Activated CD4-positive, CD25-positive, alpha-beta regulatory T cell (primary cell): ENCODE measurements around the gene APC.
"Not testable (repeated sequence)": the region's sequence is repeated elsewhere in the genome, so short reads cannot be mapped to it uniquely, and the experiment has no call there.

Experiments
- DNase-seq, 4 experiments: peaks; one replicate each; lab custom pipeline; 2025; lab: John Stamatoyannopoulos, UW

Gene APC

DNA sequence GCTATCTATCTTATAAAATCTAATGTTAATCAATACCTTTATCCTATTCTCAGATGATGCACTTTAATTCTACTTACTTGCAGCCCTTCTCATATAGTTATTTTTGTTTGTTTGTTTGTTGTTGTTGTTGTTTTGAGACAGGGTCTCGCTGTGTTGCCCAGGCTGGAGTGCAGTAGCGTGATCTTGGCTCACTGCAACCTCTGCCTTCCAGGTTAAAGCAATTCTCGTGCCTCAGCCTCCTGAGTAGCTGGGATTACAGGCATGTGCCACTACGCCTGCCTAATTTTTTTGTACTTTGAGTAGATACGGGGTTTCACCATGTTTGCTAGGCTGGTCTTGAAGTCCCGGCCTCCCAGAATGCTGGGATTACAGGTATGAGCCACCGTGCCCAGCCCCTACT, 20.8 kb upstream of the APC start:
- DNase-seq = not testable (repeated sequence)

- DNase-seq = no peak
Measured at GRCh38 chr5:112717506-112718082, 20.1 kb upstream of the APC start.

GRCh38 chr5:112718344-112718743, 19.3 kb upstream of the APC start:
- DNase-seq = no peak

- no peak for DNase-seq
Measured at GRCh38 chr5:112720576-112720975, 17.1 kb upstream of the APC start.

DNA sequence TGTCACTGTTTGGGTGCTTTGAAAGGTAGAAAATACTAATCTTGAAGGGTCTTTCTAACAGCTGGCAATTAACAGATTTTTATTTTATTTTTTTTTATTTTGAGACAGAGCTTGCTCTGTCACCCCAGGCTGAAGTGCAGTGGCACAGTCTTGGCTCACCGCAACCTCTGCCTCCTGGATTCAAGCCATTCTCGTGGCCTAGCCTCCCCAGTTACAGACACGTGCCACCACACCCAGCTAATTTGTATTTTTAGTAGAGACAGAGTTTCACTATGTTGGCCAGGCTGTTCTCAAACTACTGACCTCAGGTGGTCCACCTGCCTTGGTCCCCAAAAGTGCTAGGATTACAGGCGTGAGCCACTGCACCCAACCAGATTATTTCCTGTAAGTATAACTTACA, 12.8 kb upstream of the APC start:
- DNase-seq = no peak

- no peak for DNase-seq
Measured at GRCh38 chr5:112729630-112730029, 8.1 kb upstream of the APC start.

GRCh38 chr5:112732131-112732530, 5.6 kb upstream of the APC start:
- DNase-seq = no peak

DNA sequence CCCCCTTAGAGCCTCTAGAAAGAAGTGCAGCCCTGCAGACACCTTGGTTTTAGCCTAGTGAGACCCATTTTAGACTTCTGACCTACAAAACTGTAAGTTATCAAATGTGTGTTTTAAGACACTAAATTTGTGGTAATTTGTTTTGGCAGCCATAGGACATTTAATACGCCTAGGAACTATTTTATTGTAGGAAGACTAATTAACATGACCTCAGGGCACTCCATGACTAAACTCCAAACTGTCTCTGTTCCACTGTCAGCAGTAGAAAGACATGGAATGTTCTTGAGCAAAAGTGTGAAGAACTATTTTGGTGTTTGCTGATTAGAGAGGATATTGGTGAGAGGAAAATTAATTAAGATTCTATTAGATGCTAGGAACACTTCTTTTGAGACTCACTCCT, 4.1 kb upstream of the APC start:
- no peak for DNase-seq

DNA sequence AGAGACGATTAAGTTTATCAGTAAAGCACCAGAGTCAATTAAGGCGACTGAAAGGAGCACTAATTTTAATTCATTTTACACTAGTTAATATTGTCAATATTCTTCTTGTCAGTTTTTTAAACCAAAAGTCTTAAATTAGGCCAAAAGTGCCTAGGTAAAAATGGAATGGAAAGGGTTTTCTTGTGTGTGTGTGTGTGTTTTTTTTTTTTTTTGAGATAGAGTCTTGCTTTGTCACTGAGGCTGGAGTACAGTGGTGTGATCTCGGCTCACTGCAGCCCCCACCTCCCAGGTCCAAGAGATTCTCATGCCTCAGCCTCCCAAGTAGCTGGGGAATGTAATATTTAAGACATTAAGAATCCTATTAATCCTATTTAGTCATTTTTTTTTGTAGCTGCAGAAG, 3.1 kb upstream of the APC start:
- DNase-seq = no peak

DNA sequence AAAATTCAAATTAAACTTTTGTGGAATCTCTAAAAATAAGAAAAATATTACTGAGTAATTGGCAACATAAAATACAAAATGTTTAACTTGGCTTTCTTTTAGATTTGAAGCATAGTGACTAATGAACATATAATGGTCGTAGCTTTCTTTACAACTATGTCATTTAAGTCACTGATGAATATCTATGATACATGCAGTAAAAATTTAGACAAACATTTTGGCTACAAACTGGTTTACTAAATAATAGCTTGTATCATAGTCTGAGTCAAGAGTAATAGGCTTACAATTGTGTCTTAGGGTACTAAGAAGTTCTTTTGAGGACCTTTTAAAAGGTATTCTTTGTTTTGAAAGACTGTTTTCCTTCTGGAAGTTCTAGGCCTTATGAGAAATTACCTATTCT, 2.0 kb upstream of the APC start:
- DNase-seq = no peak

- DNase-seq = no peak
Measured at GRCh38 chr5:112737070-112737462, 619 bp upstream of the APC start.

DNA sequence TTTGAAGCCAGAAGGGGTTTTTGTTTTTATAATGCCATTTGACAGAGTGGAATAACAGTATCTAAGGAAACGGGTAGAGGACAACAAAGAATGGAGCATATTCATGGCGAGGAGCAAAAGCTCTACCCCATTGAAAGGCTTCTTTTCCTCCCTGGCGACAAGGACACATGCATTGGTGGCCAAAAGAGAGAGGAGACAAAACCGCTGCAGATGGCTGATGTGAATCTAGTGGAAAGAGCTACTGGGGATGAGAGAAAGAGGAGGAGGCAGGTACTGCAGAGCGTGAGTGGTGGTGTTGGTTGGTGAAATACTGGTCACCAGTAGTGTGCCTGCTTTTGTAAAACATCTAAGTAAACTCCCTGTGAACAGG, 491 bp downstream of the APC start:
- no peak for DNase-seq

GRCh38 chr5:112742424-112742823, 4.7 kb downstream of the APC start:
- no peak for DNase-seq

GRCh38 chr5:112743631-112744030, 5.9 kb downstream of the APC start:
- no peak for DNase-seq

- no peak for DNase-seq
Measured at GRCh38 chr5:112752335-112752734, 14.7 kb downstream of the APC start.

GRCh38 chr5:112755703-112756102, 18.0 kb downstream of the APC start:
- no peak for DNase-seq

- DNase-seq = no peak
Measured at GRCh38 chr5:112757468-112758208, 20.0 kb downstream of the APC start.

- no peak for DNase-seq
Measured at GRCh38 chr5:112758676-112759075, 21.0 kb downstream of the APC start.

DNA sequence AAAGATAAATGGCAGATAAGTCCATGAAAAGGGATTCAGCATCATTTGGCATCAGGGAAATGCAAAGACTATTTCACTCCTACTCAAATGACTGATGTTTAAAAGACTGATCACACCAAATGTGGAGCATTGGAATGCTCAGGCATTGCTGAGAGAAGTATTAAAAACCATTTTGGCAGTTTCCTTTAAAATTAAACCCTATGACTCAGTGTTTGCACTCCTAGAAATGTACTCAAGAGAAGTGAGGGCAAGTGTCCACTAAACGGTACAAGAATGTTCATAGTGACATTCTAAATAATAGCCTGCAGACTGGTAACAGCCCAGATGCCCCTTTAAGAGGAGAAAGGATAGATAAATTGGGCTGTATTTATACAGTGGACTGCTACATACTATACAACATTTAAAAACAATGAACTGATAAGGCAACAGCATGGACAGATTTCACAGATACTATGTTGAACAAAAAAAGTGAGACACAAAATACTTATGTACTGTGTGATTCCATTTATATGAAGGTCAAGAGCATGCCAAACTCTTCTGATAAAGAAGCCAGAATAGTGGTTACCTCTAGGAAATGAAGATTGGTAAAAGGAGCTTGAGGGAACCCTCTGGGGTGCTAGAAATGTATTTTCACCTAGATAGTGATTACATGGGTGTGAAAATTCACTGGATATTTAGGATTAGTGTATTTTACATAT, 24.6 kb downstream of the APC start:
- no peak for DNase-seq

DNA sequence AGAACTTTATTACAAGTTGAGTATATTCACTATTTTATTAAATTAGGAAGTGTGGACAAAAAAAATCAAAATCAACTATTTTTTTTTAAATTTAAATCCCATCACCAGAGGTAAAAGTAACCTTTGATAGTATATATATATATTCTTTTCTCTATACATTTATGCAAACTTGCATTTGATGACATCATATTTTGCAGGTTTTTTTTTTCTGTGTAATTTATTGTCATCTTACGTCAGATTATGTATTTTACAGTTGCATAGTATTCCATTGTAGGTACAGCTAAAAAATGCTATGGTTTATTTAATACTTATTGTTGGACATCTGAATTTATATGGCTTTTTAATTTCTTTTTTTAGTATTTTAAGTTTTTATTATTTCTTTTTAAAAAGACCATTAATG, 25.5 kb downstream of the APC start:
- DNase-seq = no peak

- DNase-seq = no peak
Measured at GRCh38 chr5:112772124-112772523, 34.4 kb downstream of the APC start.

GRCh38 chr5:112776301-112776856, 38.7 kb downstream of the APC start:
- DNase-seq = no peak

- no peak for DNase-seq
Measured at GRCh38 chr5:112779531-112779930, 41.8 kb downstream of the APC start.
